Stimulated activated CD8-positive, alpha-beta memory T cell treated with anti-CD3 and anti-CD28 coated beads, Interleukin-7, amount 100 ng/mL, for 24 hours (primary cell): ENCODE results near the gene RPS6KA2.
"Not testable (repeated sequence)": the region's sequence is repeated elsewhere in the genome, so short reads cannot be mapped to it uniquely, and the experiment has no call there.

Experiments
- DNase-seq: peaks from one replicate; pipeline ENCODE4 v3.0.0-alpha.2; 2020; ENCODE audit warnings: low read depth

Gene RPS6KA2

DNA sequence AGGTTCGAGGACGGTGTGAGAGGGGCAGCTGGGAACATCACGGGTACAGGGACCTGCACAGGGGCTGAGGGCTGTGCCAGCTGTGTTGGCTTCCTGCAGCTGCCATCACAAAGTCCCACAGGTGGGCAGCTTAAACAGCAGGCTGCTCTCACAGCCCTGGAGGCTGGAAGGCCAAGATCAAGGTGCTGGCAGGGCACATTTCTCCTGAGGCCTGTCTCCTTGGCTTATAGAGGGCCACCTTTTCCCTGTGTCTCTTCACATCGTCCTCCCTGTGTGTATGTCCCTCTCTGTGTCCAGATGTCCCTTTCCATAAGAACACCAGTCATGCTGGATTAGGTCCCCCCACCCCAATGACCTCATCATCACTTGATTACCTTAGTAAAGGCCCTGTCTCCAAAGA, 229.2 kb downstream of the RPS6KA2 start:
- no peak for DNase-seq

DNA sequence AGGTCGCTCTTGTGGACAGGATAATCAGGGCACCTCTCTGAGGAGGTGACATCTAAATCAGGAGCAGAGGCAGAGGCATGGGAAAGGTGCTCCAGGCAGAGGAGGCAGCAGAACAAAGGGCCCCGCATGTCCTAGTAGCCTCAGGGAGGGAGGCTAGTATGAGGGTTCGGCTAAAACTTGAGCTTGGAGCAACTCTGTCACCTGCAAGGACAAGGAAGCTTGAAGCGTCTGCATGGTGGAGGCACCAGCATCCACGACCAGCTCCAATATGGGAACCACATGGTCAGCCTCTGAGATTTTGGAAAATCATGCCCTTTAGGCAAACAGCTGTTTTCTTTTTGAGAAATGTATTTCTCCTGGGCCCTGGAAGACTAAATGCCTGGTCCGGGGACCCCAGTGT, 231.3 kb downstream of the RPS6KA2 start:
- DNase-seq, result no peak

DNA sequence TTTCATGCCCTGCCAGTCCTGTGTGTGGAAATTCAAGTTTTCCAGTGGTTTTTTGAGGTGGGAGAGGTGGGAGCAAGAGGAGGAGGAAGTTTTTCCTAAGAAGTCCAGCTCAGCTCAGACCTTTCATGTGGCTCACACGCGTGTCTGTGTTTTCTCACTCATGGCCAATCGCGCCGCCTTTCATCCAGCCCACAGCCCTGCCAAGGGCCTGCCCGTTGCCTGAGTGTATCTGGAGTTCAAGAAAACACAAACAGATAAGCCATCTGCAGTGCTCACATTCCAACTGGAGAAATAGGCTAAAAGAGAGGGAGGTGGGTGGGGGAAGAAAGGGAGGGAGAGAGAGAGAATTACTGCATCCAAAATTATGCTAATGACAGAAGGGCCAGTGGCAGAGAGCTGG, 231.7 kb downstream of the RPS6KA2 start:
- no peak for DNase-seq

DNA sequence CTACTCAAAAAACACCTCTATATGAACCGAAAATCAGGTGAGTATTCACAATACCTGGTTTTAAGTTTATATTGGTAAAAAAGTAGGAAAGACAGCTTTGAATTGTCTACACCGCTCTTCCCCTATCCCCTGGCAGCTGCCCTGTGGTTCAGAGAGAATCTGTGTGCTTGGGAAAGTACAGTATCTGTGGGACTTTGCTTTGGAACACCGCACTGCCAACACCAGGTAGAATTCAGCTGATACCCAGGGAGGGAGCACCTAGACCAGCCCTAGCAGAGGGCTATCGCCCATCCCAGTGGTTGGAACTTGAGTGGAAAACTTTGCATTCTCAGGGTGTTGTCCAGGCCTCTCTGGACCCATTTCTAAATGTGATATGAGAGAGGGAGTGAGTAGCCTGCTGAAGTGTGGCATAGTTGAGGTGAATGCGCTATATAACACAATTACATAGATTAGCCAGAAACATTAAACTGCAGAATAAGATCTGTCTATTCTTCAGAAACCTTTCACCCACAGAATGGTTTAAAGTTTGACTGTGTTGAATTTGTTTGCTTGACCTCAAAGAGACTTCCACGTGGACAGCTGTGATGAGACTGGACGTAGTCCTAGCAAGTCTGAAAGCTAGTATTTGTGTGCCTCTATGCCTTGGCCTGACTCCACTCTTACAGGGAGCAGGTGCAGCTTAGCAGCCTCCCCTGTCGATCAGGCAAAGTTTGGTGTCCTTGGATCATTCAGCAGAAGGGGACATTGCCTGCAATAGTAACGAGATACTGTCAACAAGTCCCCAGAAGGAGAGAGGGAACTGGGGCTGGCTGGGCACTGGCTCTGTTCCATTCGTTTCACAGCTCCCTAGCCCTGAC, 232.8 kb downstream of the RPS6KA2 start:
- DNase-seq, result no peak

DNA sequence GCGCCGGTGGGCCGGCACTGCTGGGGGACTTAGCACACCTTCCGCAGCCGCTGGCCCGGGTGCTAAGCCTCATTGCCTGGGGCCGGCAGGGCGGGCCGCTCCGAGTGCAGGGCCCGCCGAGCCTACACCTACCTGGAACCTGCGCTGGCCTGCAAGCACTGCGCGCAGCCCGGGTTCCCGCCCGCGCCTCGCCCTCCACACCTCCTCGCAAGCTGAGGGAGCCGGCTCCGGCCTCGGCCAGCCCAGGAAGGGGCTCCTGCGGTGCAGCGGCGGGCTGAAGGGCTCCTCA, 233.6 kb downstream of the RPS6KA2 start:
- no peak for DNase-seq

DNA sequence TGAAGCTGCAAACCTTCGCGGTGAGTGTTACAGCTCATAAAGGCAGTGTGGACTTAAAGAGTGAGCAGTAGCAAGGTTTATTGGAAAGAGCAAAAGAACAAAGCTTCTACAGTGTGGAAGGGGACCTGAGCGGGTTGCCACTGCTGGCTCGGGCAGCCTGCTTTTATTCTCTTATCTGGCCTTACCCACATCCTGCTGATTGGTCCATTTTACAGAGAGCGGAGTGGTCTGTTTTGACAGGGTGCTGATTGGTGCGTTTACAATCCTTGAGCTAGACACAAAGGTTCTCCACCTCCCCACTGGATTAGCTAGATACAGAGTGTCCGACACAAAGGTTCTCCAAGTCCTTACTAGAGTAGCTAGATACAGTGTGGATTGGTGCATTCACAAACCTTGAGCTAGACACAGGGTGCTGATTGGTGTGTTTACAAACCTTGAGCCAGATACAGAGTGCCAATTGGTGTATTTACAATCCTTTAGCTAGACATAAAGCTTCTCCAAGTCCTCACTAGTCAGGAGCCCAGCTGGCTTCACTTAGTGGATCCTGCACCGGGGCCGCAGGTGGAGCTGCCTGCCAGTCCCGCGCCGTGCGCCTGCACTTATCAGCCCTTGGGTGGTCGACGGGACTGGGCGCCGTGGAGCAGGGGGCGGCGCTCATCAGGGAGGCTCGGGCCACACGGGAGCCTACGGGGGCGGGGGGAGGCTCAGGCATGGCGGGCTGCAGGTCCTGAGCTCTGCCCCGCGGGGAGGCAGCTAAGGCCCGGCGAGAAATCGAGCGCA, 234.1 kb downstream of the RPS6KA2 start:
- not testable (repeated sequence) for DNase-seq

DNA sequence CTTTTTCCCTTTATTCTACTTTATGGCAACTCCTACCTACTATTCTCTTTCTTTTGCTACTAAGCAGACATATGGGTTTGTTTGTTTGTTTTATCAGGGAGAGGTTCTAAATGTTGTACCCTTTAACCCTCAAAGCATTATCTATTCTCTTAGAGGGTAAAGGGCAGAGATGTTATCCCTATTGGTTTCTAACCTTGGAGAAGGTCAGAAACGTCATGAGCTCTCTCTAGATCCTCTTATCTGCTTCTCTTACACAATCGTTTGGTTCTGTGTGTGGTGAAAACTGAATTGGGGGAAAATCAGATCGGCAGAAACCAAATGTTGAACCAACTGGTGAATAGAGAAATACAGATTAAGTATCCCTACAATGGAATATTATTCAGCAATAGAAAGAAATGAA, 237.9 kb downstream of the RPS6KA2 start:
- no peak for DNase-seq

DNA sequence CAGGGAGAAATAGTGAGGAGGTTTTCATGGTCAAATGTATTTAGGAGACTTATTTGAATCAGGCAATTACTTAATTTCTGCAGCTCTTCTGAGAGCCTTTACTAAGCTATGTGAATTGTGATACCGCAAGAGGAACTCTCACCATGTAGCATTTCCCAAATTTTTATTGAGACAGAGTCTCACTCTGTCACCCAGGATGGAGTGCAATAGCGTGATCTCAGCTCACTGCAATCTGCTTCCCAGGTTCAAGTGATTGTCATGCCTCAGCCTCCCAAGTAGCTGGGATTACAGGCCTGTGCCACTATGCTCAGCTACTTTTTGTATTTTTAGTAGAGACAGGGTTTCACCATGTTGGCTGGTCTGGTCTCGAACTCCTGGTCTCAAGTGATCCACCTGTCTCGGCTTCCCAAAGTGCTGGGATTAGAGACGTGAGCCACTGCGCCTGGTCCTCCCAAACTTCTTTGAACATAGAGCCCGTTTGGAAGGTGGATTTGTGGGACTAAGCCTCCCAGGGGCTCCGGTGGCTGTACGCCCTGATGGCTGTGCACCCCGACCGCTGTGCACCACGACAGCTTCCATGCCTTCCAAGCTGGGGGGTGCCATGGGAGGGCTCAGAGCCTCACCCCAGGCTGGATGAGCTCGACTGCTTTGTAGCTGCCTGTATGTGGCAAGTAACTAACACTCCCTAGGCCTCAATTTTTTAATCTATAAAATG, 238.6 kb downstream of the RPS6KA2 start:
- DNase-seq, result no peak

DNA sequence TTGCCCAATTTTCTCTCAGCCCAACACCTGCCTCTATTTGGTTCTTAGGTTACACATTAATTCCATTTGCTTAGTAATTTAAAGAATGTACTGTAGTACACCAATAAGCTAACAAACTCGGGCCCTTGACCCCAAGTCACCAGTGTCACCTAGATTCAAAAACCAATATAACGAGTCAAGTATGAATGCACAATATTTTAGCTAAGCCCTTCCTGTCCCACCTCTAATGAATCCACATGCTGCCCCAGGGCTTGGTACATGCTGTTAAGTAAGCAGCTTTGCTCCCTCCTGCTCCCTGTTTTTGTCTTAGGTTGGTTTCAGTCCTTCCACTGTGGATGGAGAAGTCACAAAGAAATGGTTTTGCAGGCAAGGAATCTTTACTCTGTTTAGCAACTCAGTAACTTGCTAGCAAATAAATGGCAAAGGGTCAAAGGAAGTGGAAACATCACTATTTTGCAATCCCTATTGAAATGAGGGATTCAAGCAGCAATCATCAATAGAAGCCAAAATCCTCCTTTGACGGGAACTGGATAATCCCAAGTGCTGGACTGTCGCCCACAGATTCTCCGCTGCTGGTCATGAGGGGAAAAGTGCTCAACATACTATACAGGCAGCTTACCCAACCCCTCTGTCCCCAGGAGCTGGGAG, 239.3 kb downstream of the RPS6KA2 start:
- no peak for DNase-seq

DNA sequence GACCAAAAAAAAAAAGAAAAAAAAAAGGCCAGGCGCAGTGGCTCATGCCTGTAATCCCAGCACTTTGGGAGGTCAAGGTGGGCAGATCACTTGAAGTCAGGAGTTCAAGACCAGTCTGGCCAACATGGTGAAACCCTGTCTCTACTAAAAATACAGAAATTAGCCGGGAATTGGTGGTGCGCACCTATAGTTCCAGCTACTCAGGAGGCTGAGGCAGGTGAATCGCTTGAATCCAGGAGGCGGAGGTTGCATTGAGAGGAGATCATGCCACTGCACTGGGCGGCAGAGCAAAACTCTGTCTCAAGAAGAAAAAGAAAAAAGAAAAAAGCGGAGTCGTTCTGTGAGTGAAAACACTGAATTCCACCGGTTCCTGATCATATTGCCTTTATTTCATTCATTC, 240.0 kb downstream of the RPS6KA2 start:
- DNase-seq, result not testable (repeated sequence)

DNA sequence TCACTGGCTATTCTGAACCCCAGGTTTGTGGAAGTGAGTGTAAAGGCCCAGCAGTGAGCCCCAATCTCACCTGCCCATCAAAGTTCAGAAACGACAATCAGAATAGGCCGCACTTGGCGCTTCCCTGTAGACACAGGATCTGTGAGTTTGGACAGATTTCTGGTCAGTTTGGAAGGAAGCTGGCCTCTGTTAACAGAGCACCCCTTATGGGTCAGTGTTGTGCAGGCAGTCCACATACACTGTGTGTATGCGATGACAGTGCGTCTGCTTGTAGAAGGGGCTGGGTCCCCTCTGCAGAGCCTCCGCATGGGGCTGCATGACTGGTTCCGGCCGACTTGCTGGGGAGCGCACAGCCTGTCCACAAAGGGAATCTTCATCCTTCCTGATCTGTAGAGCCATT, 240.9 kb downstream of the RPS6KA2 start:
- DNase-seq, result no peak

DNA sequence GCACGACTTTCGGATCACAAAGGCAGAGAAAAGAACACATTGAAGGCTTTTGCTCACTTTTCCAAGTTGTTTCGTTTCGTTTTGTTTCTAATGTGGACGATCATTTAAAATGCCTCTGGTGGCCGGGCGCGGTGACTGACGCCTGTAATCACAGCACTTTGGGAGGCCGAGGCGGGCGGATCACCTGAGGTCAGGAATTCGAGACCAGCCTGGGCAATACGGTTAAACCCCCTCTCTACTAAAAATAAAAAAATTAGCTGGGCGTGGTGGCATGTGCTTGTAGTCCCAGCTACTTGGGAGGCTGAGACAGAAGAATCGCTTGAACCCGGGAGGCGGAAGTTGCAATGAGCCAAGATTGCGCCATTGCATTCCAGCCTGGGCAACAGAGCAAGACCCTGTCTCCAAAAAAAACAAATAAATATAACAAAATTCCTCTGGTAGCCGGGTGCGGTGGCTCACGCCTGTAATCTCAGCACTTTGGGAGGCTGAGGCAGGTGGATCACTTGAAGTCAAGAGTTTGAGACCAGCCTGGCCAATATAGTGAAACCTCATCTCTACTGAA, 243.2 kb downstream of the RPS6KA2 start:
- not testable (repeated sequence) for DNase-seq

DNA sequence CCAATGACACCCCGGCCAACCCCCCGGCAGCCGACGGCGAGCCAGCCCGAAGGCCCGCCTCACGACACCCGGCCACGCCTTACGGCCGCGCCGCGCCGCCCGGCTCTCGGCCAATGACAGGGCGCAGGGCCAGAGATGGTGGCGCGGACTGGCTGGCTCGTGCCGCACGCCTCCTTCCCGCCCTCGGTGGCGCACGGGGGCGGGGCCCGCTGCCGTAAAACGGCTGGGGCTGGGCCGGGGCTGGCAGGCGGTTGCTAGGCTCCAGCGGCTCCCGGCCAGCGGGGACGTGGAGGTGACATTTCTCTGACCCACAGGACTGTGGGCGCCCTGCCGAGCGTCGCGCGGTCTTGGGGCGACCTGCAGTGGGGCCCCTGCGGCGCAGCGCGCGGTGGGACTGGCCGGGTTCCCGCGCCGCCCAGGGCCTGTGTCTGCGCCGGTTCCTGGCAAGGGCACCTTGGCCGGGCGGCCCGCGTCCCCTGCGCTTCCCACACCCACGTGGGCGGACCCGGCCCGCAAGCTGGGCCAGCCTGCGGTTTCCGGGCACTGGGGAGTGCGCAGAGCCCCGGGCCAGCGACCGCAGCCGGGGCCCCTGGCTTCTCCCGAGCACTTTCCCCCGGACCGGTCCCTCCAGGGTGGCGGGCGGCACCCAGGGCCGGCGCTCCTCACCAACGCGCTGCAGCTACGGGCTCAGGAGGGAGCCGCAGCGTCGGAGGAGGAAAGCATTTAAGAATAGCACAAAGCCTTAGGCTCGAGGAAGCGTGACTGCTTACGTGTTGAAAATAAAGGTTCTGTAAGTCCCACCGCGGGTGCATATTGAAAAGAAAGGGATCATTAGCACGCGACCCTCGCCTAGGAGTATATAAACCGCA, 243.9 kb downstream of the RPS6KA2 start, which contains the start of gene MPC1:
Gene MPC1 (minus strand): TSS at position 8 of the 869 bp plus-strand sequence. CDS start 64 bp downstream, outside the sequence.
- peak; percentile 86 for DNase-seq

DNA sequence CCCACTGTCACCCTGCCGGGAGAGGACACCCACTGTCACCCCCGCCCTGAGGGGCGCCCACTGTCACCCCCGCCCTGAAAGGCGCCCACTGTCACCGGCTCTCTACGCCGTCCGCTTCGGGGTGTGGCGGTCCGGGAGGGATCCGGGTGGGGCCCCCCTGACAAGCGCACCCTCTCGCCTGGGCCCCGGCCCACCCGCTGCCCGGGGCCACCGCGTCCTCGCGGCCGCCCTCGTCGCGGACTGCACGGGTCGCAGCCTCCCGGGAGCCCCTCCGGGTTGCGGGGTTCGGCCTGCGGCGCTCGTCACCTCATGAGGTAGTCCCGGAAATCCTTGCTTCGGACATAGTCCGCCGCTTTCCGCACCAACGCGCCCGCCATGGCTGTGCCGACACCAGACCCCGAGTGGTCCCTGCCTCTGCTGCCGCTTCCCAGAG, 244.5 kb downstream of the RPS6KA2 start:
- DNase-seq, result no peak

DNA sequence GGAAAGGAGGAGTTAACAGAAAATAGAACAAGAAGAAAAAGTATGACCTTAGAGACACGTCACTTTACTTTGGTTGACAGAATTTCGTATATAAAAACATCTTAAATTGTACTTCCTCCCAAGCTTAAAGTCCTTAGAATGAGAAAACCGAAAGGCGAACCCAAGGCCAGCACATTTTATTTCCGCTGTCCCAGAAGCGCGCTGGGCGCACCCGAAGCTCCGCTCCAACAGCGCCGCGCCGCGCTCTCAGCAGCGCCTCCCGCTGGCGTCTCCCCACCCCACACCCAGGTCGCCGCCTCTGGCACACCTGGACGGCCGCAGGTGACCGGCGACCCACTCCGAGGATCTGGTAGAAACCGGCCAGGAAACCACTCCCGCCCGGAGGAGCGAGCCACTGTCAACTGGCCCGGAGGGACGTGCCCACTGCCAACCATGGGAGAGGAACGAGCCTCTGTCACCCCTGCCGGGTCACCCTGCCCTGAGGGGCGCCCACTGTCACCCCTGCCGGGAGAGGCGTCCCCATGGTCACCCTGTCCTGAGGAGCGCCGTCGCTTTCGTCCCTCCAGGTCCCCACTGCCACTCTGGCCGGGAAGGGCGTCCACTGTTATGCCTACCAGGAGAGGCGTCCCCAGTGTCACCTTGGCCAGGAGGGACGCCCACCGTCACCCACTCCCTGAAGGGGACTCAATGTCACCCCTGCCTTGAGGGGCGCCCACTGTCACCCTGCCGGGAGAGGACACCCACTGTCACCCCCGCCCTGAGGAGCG, 245.1 kb downstream of the RPS6KA2 start:
- peak; percentile 27 for DNase-seq

DNA sequence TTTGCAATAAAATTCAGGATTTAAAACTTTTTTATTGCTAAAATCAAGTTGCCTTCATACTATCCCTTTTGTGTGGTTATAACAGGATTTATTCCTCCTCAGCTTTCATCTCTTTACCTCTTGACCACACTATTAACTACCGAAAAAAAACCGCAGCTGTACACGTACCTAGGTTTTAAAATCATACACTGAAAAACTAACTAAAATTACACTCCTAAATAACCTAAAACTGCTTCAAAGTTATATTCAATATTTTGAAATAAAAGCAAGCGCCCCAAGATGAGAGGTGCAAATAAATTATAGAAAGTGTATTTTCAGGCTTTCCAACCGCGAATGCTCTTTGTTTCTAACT, 245.7 kb downstream of the RPS6KA2 start:
- no peak for DNase-seq

DNA sequence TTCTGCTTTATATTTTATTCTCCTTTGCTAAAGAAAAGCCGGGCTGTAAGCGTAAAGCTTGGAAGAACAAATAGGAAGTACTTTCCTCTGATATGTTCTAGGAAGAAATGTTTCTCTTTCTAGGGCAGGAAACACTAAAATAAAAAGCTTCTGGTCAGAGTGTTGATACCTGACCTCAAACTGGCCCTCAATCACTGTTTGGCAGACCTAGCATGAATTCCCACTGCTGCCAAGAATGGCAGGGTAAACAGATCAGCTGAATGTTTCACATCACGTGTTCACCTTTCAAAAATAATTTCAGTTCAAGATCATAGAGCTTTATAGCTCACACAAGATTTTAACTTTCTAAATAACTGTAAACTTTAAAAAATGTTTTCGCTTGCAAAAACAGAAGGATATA, 247.3 kb downstream of the RPS6KA2 start:
- no peak for DNase-seq

DNA sequence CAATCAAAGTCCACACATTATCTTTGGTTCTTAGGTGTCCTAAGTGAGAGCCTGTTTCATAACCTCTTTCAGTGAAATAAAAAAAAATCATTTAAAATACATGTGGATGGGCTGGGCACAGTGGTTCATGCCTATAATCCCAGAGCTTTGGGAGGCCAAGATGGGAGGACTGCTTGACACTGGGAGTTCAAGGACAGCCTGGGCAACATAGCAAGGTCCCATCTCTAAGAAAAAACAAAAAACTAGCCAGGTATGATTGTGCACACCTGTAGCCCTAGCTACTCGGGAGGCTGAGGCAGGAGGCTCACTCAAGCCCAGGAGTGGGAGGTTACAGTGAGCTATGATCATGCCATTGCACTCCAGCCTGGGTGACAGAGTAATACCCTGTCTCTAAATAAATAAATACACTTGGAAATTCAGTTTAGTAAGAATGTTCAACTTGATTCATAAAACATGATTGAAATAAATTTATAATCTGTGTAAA, 247.9 kb downstream of the RPS6KA2 start:
- no peak for DNase-seq

DNA sequence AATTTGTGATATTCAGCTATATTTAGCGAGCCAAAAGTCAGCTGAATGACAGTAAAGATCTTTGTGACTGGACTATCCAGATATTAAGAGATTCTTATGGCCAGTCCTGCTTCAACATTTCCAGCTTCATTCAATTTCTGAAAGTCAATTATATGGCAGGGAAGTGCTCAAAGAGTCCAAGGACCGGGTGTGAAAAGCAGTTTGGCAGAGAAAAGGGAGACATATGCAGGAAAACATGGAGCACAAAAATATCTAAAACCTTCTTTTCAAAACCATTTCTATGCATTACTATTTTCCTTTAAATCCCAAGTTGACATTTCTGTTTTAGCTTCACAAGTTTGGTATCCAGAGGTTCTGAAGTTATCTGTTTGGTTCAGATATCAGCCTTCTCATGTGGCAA, 249.3 kb downstream of the RPS6KA2 start:
- DNase-seq, result no peak

DNA sequence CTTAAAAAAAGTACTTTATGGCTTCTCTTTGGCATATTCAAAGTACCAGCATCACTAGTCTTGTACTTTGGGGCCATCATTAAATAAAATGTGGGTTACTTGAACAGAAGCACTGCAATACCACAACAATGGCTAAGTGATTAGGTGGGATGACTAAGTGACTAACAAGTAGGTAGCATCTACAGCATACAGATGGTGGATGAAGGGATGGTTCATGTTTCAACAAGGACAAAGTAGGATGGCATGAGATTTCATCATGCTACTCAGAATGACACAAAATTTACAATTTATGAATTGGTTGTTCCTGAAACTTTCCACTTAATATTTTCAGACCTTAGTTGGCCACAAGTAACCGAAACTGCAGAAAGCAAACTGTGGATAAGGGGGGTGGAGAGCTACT, 252.0 kb downstream of the RPS6KA2 start:
- DNase-seq, result no peak
